OCI-LY1 (cell line): Measurements from ENCODE around the gene GPR26.

ENCODE experiments used
- CTCF ChIP-seq: fragments of 200-600 bp; sonication (generic), shearing (Covaris generic); IDR thresholded peaks from 2 replicates; pipeline ENCODE4 v1.5.1; 2017; ENCODE audit warnings: mild to moderate bottlenecking, antibody characterized with exemption, low read length, moderate library complexity, mixed read lengths
- EZH2 ChIP-seq: fragments of 200-600 bp; sonication (generic), shearing (Covaris generic); IDR thresholded peaks from 2 replicates; pipeline ENCODE4 v1.8.0; 2017; ENCODE audit warnings: borderline replicate concordance, mixed run types, mild to moderate bottlenecking, antibody characterized with exemption, low read length, moderate library complexity, mixed read lengths

DNA sequence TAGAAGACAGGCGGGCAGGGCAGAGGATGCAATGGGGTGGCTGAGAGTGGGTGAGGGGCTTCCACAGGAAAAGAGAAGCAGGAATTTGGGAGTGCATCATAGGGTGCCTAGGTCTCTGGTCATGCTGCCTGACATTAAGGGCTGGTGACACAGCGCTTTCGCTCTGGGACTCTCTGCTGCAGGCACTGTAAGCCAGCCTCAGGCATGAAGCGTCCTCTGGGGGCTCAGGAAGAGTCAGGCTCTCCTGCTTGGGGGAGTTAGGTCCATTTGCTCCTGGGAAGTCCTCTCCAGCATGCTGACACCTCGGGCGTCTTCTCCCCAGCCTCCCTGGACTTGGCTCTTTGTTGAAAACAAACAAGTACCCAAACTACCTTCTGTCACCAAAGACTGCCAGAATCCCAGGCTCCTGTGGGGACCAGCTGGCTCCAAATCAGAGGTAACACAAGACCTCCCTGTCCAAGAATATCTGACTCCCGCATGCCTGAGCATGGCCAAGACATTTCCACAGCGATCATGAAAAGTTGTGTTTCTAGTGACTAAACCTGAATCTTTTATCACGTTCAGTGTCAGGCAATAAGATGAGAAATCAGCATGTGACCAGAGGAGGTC is 55.4 kb downstream of the GPR26 start:
- TF ChIP-seq CTCF, result no peak
- TF ChIP-seq EZH2, result no peak
